Ovary (tissue), 9 donors: Measurements from ENCODE around the gene SERPINB2. TPM values are rescaled to one million over a fixed set of nuclear protein-coding genes. Genes with fewer than 3 reads are reported as not detected.

Experiments used
- DNase-seq, 5 donors: peaks; one replicate each; pipeline ENCODE4 v3.0.0-alpha.2; 2019 to 2020
- H3K27ac ChIP-seq, 2 donors: fragments of 200-600 bp; one replicate each; pipeline versions ENCODE4 v1.5.1 to v1.8.0; 2019 to 2022
- H3K27me3 ChIP-seq: fragments of 200-600 bp; one replicate; pipeline ENCODE4 v1.8.0; 2022
- H3K36me3 ChIP-seq: fragments of 200-600 bp; sonication (generic); one replicate; pipeline ENCODE4 v1.5.1; 2019
- H3K4me1 ChIP-seq: one replicate; pipeline ENCODE4 v1.8.1; 2013; ENCODE audit warnings: mild to moderate bottlenecking, moderate library complexity; ENCODE audit not compliant: insufficient read depth
- H3K4me3 ChIP-seq: fragments of 200-600 bp; sonication (generic); one replicate; pipeline ENCODE4 v1.5.1; 2017
- H3K9me3 ChIP-seq, 2 donors: fragments of 200-600 bp in 1 of 2; sonication (generic) in 1 of 2; one replicate each; pipeline versions ENCODE4 v1.5.1 to v1.8.1; 2013 to 2019; ENCODE audit warnings: mild to moderate bottlenecking in 1 of 2, moderate library complexity in 1 of 2
- EP300 ChIP-seq: sonication (generic); formaldehyde crosslinking; IDR thresholded peaks from one replicate; pipeline ENCODE4 v1.6.1; 2017; ENCODE audit warnings: antibody characterized with exemption
- POLR2A ChIP-seq: fragments of 450-650 bp; IDR thresholded peaks from one replicate; pipeline ENCODE4 v1.6.1; 2017; ENCODE audit warnings: antibody characterized with exemption, mild to moderate bottlenecking, moderate library complexity
- WGBS, 3 donors: extraction: QIAGEN DNeasy Blood & Tissue Kit in 1 of 3; methylation state at CpG; one replicate each; pipeline versions ENCODE4 v1.1.5 to v1.1.7; 2013 to 2017; 5-methylcytosine and 5-hydroxymethylcytosine counted together
- intact Hi-C, 4 donors: fragments of 100-400 bp; cut with DNase I; formaldehyde crosslinking; loops; one replicate each; pipeline versions ENCODE4 v1.11.0 to v1.15.1; 2022 to 2023
- polyA plus RNA-seq, 2 donors: library from polyadenylated mRNA; stranded (reverse); fragments of 200-250 nt in 1 of 2; fragments of 350-450 nt in 1 of 2; fragmentation: Illumina TruSeq in 1 of 2; extraction: RNeasy Lipid Tissue Mini Kit (QIAGEN cat#74804) in 1 of 2; gene quantifications; one replicate each; pipeline ENCODE4 v1.2.3, GENCODE V29; 2013 to 2014
- total RNA-seq, 7 donors: library from RNA; depleted of rRNA in 2 of 7; stranded (reverse); fragments of >200 nt in 2 of 7; fragmentation: NEBNext Ultra II Directional in 3 of 7; extraction: Animal tissue kit (Norgen Biotek cat#: 25700) in 3 of 7; gene quantifications; one replicate each; pipeline versions ENCODE4 v1.1.0 to v1.2.4, GENCODE V29; 2016 to 2023
- TF ChIP-seq, protein P1 (sequence below), 3 donors: fragments of 450-650 bp in 2 of 3; fragments of 200-600 bp in 1 of 3; IDR thresholded peaks; one replicate each; pipeline versions ENCODE4 v1.5.1 to v1.8.0; 2016 to 2022; ENCODE audit warnings: antibody characterized with exemption in 3 of 3, mild to moderate bottlenecking in 1 of 3
- donor health status: DM: no; HTN: no; CAD: no; lungs with moderate emphysema.
- donor health status: DM: no; HTN: no; CAD: no.
- donor health status: Bipolar disorder and iron deficiency.
- donor health status: DM: yes; HTN: yes; CAD: no.
- donor health status: DM: no; HTN: no; CAD: no.
- donor health status: DM: yes; HTN: yes; CAD: no.

SERPINB2 gene
- total and polyA plus RNA-seq, 9 donors: 0.32 to 11.4 (median 1.2) TPM; not detected in 3

DNA sequence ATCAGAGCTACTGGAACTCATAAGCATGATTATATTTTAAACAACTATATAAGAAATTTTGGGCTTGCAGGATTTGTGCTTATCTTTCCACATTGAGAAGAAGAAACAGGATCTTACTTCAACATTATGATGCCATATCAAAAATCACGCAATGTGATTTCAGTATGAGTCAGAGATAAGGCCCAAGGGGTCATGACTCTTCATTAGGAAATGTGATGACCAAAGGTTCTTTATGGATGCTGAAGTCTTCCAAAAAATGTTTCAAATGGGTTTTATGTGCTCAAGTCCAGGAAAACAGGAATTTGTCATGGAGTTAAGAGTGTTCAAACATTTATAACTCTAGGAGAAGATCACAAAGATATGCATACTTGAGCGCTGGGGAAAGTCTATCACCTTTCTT is 7.8 kb upstream of the SERPINB2 start:
- H3K4me3 ChIP-seq: no peak overlapping the region

GRCh38 chr18:63881851-63882250 is 5.7 kb upstream of the SERPINB2 start:
- no peaks in the 10 kb centered on the region for H3K9me3 ChIP-seq
- 21 to 29% (median 23%) methylated on average over 4 of the region's 4 CpGs for WGBS, 3 donors
- no peak overlapping the region for H3K27ac ChIP-seq
- TF ChIP-seq EP300 (no peak), POLR2A (no peak)
- TF ChIP-seq, protein P1, sequence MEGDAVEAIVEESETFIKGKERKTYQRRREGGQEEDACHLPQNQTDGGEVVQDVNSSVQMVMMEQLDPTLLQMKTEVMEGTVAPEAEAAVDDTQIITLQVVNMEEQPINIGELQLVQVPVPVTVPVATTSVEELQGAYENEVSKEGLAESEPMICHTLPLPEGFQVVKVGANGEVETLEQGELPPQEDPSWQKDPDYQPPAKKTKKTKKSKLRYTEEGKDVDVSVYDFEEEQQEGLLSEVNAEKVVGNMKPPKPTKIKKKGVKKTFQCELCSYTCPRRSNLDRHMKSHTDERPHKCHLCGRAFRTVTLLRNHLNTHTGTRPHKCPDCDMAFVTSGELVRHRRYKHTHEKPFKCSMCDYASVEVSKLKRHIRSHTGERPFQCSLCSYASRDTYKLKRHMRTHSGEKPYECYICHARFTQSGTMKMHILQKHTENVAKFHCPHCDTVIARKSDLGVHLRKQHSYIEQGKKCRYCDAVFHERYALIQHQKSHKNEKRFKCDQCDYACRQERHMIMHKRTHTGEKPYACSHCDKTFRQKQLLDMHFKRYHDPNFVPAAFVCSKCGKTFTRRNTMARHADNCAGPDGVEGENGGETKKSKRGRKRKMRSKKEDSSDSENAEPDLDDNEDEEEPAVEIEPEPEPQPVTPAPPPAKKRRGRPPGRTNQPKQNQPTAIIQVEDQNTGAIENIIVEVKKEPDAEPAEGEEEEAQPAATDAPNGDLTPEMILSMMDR (IDR thresholded peaks at IDR 0.05): no peak
- H3K27me3 ChIP-seq: no peaks in the 10 kb centered on the region
- H3K4me1 ChIP-seq: no peaks in the 10 kb centered on the region
- no peak for DNase-seq
- intact Hi-C loops: no loop called here
- H3K36me3 ChIP-seq: no peaks in the 10 kb centered on the region
- no peak overlapping the region for H3K4me3 ChIP-seq

More for the DNA sequence above, 7.8 kb upstream of the SERPINB2 start:
- no peak for DNase-seq
- intact Hi-C loops: no loop called here
- H3K36me3 ChIP-seq: no peaks in the 10 kb centered on the region
- no peaks in the 10 kb centered on the region for H3K4me1 ChIP-seq
- no peaks in the 10 kb centered on the region for H3K9me3 ChIP-seq
- TF ChIP-seq POLR2A: no peak
- no peak for TF ChIP-seq EP300
- TF ChIP-seq, protein P1 (IDR thresholded peaks at IDR 0.05): no peak
- WGBS, 3 donors: 67 to 78% (median 72%) methylated on average over 2 of the region's 2 CpGs
- no peak overlapping the region for H3K27ac ChIP-seq
- H3K27me3 ChIP-seq: no peaks in the 10 kb centered on the region

GRCh38 chr18:63882333-63883141 is 5.0 kb upstream of the SERPINB2 start:
- 60 to 67% (median 64%) methylated on average over 8 of the region's 8 CpGs for WGBS, 3 donors
- no peaks in the 10 kb centered on the region for H3K36me3 ChIP-seq
- TF ChIP-seq POLR2A: no peak
- TF ChIP-seq EP300: no peak
- TF ChIP-seq, protein P1 (IDR thresholded peaks at IDR 0.05): no peak

DNA sequence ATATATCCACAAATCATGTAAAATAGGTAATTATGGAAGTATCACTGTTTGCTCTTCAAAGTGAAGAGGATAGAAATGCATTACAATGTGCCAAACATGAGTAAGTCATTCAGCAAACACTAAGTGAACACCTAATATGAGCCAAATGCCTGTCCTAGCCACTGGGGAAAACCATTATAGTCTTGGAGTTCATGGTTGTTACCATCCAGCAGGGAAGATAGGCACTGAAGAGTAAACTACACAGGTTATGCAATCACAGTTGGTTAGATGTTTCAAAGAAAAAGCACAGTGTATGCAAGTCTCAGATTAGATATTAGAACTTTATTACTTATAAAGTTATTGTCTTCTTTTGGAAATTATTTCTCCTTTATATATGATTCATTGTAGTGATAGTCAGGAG is 3.9 kb upstream of the SERPINB2 start:
- Histone ChIP-seq H3K27ac (no peak overlapping the region), H3K4me1 (no peaks in the 10 kb centered on the region), H3K36me3 (no peaks in the 10 kb centered on the region), H3K9me3 (no peaks in the 10 kb centered on the region), H3K27me3 (no peaks in the 10 kb centered on the region), H3K4me3 (no peak overlapping the region)
- no peak for TF ChIP-seq EP300
- TF ChIP-seq POLR2A: no peak
- TF ChIP-seq, protein P1 (IDR thresholded peaks at IDR 0.05): no peak
- no peak for DNase-seq
- intact Hi-C loops: no loop called here

More at GRCh38 chr18:63882333-63883141, 5.0 kb upstream of the SERPINB2 start:
- H3K4me3 ChIP-seq: no peak overlapping the region
- no peaks in the 10 kb centered on the region for H3K27me3 ChIP-seq
- no peaks in the 10 kb centered on the region for H3K4me1 ChIP-seq
- no peak overlapping the region for H3K27ac ChIP-seq
- no peaks in the 10 kb centered on the region for H3K9me3 ChIP-seq
- intact Hi-C loops: no loop called here
- no peak for DNase-seq
